OCI-LY7 (cell line): ENCODE results near the gene GRIP1.

ENCODE experiments used
- CTCF ChIP-seq: fragments of 200-600 bp; sonication (generic); conservative IDR thresholded peaks from 2 replicates; pipeline ENCODE4 v1.5.1; 2014; ENCODE audit warnings: mild to moderate bottlenecking, antibody characterized with exemption, low read length, moderate library complexity, mixed read lengths
- EZH2phosphoT487 ChIP-seq: fragments of 200-600 bp; sonication (generic); IDR thresholded peaks from 2 replicates; pipeline ENCODE4 v1.6.1; 2018; ENCODE audit warnings: low read depth, borderline replicate concordance, mild to moderate bottlenecking, mixed run types, antibody characterized with exemption, low read length, moderate library complexity, mixed read lengths

- no peak for TF ChIP-seq CTCF
- TF ChIP-seq EZH2phosphoT487 = no peak
These were observed 13.3 kb upstream of the GRIP1 start for GRCh38 chr12:66692170-66692569.
